GM23338 (cell line): ENCODE results near the gene GPR3.

Experiments used
- CREB1 ChIP-seq: fragments of 250-450 bp; sonication (Bioruptor Pico); IDR thresholded peaks from 2 replicates; pipeline ENCODE4 v1.5.0; 2020; ENCODE audit warnings: low read depth, mild to moderate bottlenecking, moderate library complexity
- EZH2 ChIP-seq: fragments of 200-600 bp; sonication (generic); IDR thresholded peaks from one replicate; pipeline ENCODE4 v1.8.0; 2017; ENCODE audit warnings: antibody characterized with exemption, mild to moderate bottlenecking, low read depth; ENCODE audit not compliant: unreplicated experiment
- EZH2phosphoT487 ChIP-seq: fragments of 200-600 bp; sonication (generic); IDR thresholded peaks from one replicate; pipeline ENCODE4 v1.8.1; 2018; ENCODE audit warnings: antibody characterized with exemption; ENCODE audit not compliant: unreplicated experiment
- JUNB ChIP-seq: IDR thresholded peaks from one replicate; pipeline ENCODE4 v1.6.1; 2016; ENCODE audit warnings: antibody characterized with exemption; ENCODE audit not compliant: unreplicated experiment
- POLR2AphosphoS5 ChIP-seq: IDR thresholded peaks from 2 replicates; pipeline ENCODE4 v1.6.1; 2016; ENCODE audit warnings: antibody characterized with exemption, low read depth
- ZNF331 ChIP-seq: fragments of 250-450 bp; sonication (Bioruptor Pico); IDR thresholded peaks from 2 replicates; pipeline ENCODE4 v1.5.0; 2020; ENCODE audit warnings: low read depth, mild to moderate bottlenecking, moderate library complexity
- TF ChIP-seq, protein P1 (sequence below), 2 experiments: fragments of 200-600 bp in 1 of 2; sonication (generic) in 1 of 2; conservative IDR thresholded peaks; 2 replicates each; pipeline versions ENCODE4 v1.5.1 to v1.6.1; 2016 to 2017; ENCODE audit warnings: antibody characterized with exemption in 2 of 2, low read depth in 2 of 2, mild to moderate bottlenecking in 2 of 2, moderate library complexity in 1 of 2
- TF ChIP-seq, protein P2 (sequence below): IDR thresholded peaks from one replicate; pipeline ENCODE4 v1.6.1; 2018; ENCODE audit warnings: antibody characterized with exemption; ENCODE audit not compliant: unreplicated experiment
- TF ChIP-seq, protein P3 (sequence below): IDR thresholded peaks from 2 replicates; pipeline ENCODE4 v1.6.1; 2016; ENCODE audit warnings: antibody characterized with exemption

DNA sequence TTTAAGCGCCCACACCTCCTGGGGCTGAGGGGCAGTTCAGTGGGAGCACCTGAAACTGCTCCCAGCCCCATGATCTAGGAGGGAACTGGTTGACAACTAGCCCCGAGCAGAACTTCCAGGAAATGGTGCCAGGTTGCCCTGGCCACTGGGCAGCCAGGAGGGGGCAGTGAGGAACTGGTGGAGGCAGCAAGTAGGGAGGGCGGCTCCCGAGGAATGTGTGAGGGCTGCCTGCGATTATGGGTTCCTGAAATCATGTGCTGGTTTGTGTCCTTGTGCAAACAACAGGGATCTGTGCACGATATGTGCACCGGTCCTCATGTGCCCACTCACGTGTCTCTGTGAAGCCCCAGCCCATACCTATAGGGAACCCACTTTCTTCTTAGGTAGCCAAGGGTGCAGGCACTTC, 9.9 kb downstream of the GPR3 start:
- TF ChIP-seq, protein P1, sequence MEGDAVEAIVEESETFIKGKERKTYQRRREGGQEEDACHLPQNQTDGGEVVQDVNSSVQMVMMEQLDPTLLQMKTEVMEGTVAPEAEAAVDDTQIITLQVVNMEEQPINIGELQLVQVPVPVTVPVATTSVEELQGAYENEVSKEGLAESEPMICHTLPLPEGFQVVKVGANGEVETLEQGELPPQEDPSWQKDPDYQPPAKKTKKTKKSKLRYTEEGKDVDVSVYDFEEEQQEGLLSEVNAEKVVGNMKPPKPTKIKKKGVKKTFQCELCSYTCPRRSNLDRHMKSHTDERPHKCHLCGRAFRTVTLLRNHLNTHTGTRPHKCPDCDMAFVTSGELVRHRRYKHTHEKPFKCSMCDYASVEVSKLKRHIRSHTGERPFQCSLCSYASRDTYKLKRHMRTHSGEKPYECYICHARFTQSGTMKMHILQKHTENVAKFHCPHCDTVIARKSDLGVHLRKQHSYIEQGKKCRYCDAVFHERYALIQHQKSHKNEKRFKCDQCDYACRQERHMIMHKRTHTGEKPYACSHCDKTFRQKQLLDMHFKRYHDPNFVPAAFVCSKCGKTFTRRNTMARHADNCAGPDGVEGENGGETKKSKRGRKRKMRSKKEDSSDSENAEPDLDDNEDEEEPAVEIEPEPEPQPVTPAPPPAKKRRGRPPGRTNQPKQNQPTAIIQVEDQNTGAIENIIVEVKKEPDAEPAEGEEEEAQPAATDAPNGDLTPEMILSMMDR (conservative IDR thresholded peaks at IDR 0.05; ENCODE audit: low read depth in 2 of 2) = peak; percentile 67 to 83
- no peak for TF ChIP-seq EZH2
- TF ChIP-seq, protein P2, sequence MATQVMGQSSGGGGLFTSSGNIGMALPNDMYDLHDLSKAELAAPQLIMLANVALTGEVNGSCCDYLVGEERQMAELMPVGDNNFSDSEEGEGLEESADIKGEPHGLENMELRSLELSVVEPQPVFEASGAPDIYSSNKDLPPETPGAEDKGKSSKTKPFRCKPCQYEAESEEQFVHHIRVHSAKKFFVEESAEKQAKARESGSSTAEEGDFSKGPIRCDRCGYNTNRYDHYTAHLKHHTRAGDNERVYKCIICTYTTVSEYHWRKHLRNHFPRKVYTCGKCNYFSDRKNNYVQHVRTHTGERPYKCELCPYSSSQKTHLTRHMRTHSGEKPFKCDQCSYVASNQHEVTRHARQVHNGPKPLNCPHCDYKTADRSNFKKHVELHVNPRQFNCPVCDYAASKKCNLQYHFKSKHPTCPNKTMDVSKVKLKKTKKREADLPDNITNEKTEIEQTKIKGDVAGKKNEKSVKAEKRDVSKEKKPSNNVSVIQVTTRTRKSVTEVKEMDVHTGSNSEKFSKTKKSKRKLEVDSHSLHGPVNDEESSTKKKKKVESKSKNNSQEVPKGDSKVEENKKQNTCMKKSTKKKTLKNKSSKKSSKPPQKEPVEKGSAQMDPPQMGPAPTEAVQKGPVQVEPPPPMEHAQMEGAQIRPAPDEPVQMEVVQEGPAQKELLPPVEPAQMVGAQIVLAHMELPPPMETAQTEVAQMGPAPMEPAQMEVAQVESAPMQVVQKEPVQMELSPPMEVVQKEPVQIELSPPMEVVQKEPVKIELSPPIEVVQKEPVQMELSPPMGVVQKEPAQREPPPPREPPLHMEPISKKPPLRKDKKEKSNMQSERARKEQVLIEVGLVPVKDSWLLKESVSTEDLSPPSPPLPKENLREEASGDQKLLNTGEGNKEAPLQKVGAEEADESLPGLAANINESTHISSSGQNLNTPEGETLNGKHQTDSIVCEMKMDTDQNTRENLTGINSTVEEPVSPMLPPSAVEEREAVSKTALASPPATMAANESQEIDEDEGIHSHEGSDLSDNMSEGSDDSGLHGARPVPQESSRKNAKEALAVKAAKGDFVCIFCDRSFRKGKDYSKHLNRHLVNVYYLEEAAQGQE = no peak
- no peak for TF ChIP-seq ZNF331 (CRISPR knock-in tag)
- no peak for TF ChIP-seq JUNB
- TF ChIP-seq CREB1 (CRISPR knock-in tag) = no peak
- TF ChIP-seq EZH2phosphoT487 = no peak
- TF ChIP-seq, protein P3, sequence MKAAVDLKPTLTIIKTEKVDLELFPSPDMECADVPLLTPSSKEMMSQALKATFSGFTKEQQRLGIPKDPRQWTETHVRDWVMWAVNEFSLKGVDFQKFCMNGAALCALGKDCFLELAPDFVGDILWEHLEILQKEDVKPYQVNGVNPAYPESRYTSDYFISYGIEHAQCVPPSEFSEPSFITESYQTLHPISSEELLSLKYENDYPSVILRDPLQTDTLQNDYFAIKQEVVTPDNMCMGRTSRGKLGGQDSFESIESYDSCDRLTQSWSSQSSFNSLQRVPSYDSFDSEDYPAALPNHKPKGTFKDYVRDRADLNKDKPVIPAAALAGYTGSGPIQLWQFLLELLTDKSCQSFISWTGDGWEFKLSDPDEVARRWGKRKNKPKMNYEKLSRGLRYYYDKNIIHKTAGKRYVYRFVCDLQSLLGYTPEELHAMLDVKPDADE = no peak
- peak; percentile 53; the same call in 1 of the 2 replicates for TF ChIP-seq POLR2AphosphoS5
